HEK293T (cell line): ENCODE results near the gene CFAP410.

ENCODE experiments used
- ARNT ChIP-seq: fragments of 450-650 bp; IDR thresholded peaks from 2 replicates; pipeline ENCODE4 v1.6.1; 2017; ENCODE audit warnings: mild to moderate bottlenecking
- BHLHE40 ChIP-seq: fragments of 450-650 bp; IDR thresholded peaks from 2 replicates; pipeline ENCODE4 v1.6.1; 2016; ENCODE audit warnings: mild to moderate bottlenecking, moderate library complexity, borderline replicate concordance
- ELF4 ChIP-seq: fragments of 450-650 bp; IDR thresholded peaks from 2 replicates; pipeline ENCODE4 v1.6.1; 2017; ENCODE audit warnings: antibody characterized with exemption
- FOXK2 ChIP-seq: fragments of 450-650 bp; IDR thresholded peaks from 2 replicates; pipeline ENCODE4 v1.6.1; 2016; ENCODE audit warnings: mild to moderate bottlenecking
- FOXM1 ChIP-seq: fragments of 450-650 bp; IDR thresholded peaks from 2 replicates; pipeline ENCODE4 v1.6.1; 2017; ENCODE audit warnings: mild to moderate bottlenecking, borderline replicate concordance
- L3MBTL2 ChIP-seq: fragments of 450-650 bp; conservative IDR thresholded peaks from 2 replicates; pipeline ENCODE4 v1.6.1; 2016; ENCODE audit warnings: mild to moderate bottlenecking
- NFRKB ChIP-seq: fragments of 450-650 bp; IDR thresholded peaks from 2 replicates; pipeline ENCODE4 v1.6.1; 2016; ENCODE audit warnings: mild to moderate bottlenecking, moderate library complexity
- SP1 ChIP-seq: fragments of 450-650 bp; IDR thresholded peaks from 2 replicates; pipeline ENCODE4 v1.6.1; 2017
- TARDBP ChIP-seq: fragments of 450-650 bp; IDR thresholded peaks from 2 replicates; pipeline ENCODE4 v1.6.1; 2016
- ZNF384 ChIP-seq: fragments of 450-650 bp; IDR thresholded peaks from 2 replicates; pipeline ENCODE4 v1.6.1; 2016
- TF ChIP-seq, protein P1 (sequence below): fragments of 450-650 bp; IDR thresholded peaks from 2 replicates; pipeline ENCODE4 v1.6.1; 2016

DNA sequence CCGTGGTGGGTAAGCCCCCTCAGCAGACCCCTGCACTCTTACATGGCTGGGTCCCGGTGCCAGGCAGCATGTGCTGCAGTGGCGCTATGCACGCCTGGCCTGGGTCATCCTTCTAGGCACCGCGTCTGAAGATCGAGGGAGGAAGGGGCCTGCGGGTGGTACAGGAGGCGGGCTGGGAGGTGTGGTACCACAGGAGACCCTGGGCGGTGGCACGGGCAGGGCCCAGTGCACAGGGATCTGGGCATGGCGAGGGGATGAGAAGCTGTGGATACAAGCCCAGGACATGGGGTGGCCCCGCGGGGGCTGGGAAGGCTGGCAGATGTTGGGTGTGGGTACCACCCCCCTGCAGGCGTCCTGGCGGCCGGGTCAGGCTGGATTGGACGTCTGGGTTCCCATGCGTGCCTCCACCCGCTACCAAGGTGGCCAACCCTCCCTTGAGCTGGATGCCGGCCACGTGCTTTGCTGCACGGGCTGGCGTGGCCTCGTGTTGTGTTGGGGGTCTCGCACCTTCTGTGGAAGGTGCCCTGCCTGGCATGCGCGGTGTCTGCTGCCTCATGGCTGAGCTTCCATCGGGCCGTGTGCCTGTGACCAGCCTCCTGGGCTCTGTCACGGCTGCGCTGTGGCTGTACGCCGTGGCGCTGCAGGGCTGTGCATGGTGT lies 19.7 kb downstream of the CFAP410 start:
- no peak for TF ChIP-seq ELF4
- no peak for TF ChIP-seq ZNF384
- TF ChIP-seq BHLHE40 = no peak
- no peak for TF ChIP-seq TARDBP
- TF ChIP-seq FOXM1 = no peak
- no peak for TF ChIP-seq SP1
- TF ChIP-seq, protein P1, sequence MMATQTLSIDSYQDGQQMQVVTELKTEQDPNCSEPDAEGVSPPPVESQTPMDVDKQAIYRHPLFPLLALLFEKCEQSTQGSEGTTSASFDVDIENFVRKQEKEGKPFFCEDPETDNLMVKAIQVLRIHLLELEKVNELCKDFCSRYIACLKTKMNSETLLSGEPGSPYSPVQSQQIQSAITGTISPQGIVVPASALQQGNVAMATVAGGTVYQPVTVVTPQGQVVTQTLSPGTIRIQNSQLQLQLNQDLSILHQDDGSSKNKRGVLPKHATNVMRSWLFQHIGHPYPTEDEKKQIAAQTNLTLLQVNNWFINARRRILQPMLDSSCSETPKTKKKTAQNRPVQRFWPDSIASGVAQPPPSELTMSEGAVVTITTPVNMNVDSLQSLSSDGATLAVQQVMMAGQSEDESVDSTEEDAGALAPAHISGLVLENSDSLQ = no peak
- no peak for TF ChIP-seq L3MBTL2
- no peak for TF ChIP-seq NFRKB
- TF ChIP-seq FOXK2 = no peak
- no peak for TF ChIP-seq ARNT
